LNCAP (cell line): ENCODE results near the gene RUNX2.

ENCODE experiments used
- TF ChIP-seq, protein P1 (sequence below): fragments of 450-650 bp; IDR thresholded peaks from 2 replicates; pipeline ENCODE4 v1.5.1; 2017; ENCODE audit warnings: mild to moderate bottlenecking

The RUNX2 gene

GRCh38 chr6:45518013-45518720, 190.0 kb downstream of the RUNX2 start:
- TF ChIP-seq, protein P1, sequence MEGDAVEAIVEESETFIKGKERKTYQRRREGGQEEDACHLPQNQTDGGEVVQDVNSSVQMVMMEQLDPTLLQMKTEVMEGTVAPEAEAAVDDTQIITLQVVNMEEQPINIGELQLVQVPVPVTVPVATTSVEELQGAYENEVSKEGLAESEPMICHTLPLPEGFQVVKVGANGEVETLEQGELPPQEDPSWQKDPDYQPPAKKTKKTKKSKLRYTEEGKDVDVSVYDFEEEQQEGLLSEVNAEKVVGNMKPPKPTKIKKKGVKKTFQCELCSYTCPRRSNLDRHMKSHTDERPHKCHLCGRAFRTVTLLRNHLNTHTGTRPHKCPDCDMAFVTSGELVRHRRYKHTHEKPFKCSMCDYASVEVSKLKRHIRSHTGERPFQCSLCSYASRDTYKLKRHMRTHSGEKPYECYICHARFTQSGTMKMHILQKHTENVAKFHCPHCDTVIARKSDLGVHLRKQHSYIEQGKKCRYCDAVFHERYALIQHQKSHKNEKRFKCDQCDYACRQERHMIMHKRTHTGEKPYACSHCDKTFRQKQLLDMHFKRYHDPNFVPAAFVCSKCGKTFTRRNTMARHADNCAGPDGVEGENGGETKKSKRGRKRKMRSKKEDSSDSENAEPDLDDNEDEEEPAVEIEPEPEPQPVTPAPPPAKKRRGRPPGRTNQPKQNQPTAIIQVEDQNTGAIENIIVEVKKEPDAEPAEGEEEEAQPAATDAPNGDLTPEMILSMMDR, result no peak

GRCh38 chr6:45521226-45521625, 193.1 kb downstream of the RUNX2 start:
- TF ChIP-seq, protein P1, result no peak

DNA sequence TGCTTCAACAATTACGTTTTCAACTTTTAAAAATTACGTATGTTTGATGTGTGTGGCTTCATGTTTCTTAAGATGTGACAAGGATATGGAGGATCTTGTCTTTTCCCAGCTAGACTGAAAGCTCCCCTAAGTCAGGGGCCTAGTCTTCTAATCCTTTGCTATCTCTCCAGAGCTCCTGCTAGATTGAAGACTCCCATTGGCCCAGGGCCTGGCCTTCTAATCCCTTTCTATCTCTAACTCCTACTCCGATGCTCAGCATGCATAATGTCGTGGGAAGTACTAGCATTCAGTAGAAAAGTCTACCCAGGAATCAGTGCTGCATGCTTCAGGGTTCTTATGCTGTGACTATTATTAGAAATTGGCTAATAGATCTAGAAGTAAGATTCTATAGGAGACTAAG, 194.4 kb downstream of the RUNX2 start:
- TF ChIP-seq, protein P1, result no peak

- TF ChIP-seq, protein P1, result no peak
Observed at GRCh38 chr6:45527210-45527609, 199.1 kb downstream of the RUNX2 start.

- TF ChIP-seq, protein P1, result no peak
Observed at GRCh38 chr6:45531999-45532595, 204.0 kb downstream of the RUNX2 start.

- TF ChIP-seq, protein P1, result no peak
Observed at GRCh38 chr6:45532721-45533210, 204.6 kb downstream of the RUNX2 start.

DNA sequence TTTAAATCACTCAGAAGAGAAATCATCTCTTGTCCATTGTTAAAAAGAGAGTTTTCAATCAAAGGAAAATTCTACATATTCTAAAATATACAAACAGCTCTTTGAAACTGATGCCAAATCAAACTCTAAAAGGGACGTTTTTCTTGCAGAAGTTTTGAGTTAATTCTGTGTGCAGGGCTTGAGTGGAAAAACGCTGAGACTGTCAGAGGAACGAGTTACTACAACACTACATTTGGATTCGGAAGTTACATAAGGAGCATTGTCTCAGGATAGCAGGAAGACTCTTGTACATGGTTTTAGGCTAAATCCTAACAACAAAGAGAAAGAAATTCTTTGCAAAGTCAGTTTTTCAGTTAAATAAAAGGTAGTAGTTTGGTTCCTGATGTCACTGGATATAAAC, 205.3 kb downstream of the RUNX2 start:
- TF ChIP-seq, protein P1, result no peak
